GM19324 (cell line): Measurements from ENCODE around the gene CCDC106.

Experiments used
- ATAC-seq: cut with Tn5 transposase; IDR thresholded peaks from one replicate; pipeline ENCODE4 v1.9.1; 2021; ENCODE audit warnings: mild to moderate bottlenecking, moderate library complexity; ENCODE audit not compliant: unreplicated experiment, low FRiP score

CCDC106 gene

DNA sequence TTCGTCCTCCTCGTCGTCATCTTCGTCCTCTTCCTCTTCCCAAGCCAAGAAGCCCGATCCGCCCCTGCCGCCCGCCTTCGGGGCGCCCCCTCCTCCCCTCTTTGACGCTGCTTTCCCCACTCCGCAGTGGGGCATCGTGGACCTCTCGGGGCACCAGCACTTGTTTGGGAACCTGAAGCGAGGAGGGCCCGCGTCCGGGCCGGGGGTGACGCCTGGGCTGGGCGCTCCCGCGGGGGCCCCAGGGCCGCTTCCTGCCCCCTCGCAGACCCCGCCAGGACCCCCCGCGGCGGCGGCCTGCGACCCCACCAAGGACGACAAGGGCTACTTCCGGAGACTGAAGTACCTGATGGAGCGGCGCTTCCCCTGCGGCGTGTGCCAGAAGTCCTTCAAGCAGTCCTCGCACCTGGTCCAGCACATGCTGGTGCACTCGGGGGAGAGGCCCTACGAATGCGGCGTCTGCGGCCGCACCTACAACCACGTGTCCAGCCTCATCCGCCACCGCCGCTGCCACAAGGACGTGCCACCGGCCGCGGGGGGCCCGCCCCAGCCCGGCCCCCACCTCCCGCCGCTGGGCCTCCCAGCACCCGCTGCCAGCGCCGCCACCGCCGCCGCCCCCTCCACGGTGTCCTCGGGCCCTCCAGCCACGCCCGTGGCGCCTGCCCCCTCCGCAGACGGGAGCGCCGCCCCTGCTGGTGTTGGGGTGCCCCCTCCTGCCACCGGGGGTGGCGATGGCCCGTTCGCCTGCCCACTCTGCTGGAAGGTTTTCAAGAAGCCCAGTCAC lies 33.9 kb upstream of the CCDC106 start:
- ATAC-seq: no peak

DNA sequence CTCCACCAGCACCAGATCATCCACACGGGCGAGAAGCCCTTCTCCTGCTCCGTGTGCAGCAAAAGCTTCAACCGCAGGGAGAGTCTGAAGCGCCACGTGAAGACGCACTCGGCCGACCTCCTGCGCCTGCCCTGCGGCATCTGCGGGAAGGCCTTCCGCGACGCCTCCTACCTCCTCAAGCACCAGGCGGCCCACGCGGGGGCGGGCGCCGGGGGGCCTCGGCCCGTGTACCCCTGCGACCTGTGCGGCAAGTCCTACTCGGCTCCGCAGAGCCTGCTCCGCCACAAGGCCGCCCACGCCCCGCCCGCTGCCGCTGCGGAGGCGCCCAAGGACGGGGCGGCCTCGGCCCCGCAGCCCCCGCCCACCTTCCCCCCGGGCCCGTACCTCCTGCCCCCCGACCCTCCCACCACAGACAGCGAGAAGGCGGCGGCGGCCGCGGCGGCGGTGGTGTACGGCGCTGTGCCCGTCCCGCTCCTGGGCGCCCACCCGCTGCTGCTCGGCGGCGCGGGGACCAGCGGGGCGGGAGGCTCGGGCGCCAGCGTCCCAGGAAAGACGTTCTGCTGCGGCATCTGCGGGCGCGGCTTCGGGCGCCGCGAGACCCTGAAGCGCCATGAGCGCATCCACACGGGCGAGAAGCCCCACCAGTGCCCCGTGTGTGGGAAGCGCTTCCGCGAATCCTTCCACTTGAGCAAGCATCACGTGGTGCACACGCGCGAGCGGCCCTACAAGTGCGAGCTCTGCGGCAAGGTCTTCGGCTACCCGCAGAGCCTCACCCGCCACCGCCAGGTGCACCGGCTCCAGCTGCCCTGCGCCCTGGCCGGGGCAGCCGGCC lies 33.1 kb upstream of the CCDC106 start:
- no peak for ATAC-seq

DNA sequence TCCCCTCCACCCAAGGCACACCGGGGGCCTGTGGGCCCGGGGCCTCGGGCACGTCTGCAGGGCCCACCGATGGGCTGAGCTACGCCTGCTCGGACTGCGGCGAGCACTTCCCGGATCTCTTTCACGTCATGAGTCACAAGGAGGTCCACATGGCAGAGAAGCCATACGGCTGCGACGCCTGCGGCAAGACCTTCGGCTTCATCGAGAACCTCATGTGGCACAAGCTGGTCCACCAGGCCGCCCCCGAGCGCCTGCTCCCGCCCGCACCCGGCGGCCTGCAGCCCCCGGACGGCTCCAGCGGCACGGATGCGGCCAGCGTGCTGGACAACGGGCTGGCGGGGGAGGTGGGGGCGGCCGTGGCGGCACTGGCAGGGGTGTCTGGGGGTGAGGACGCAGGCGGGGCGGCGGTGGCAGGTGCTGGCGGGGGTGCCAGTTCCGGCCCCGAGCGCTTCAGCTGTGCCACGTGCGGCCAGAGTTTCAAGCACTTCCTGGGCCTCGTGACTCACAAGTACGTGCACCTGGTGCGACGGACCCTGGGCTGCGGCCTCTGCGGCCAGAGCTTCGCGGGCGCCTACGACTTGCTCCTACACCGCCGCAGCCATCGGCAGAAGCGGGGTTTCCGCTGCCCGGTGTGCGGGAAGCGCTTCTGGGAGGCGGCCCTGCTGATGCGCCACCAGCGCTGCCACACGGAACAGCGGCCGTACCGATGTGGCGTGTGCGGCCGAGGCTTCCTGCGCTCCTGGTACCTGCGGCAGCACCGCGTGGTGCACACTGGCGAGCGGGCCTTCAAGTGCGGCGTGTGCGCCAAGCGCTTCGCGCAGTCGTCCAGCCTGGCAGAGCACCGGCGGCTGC lies 32.2 kb upstream of the CCDC106 start:
- no peak for ATAC-seq

DNA sequence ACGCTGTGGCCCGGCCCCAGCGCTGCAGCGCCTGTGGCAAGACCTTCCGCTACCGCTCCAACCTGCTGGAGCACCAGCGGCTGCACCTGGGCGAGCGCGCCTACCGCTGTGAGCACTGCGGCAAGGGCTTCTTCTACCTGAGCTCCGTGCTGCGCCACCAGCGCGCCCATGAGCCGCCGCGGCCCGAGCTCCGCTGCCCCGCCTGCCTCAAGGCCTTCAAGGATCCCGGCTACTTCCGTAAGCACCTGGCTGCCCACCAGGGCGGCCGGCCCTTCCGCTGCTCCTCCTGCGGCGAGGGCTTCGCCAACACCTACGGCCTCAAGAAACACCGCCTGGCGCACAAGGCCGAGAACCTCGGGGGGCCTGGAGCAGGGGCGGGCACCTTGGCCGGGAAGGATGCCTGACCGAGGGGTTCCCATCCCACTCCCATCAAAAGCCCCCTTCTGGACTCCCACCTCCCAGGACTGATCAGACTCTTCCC lies 31.6 kb upstream of the CCDC106 start:
- ATAC-seq: no peak

DNA sequence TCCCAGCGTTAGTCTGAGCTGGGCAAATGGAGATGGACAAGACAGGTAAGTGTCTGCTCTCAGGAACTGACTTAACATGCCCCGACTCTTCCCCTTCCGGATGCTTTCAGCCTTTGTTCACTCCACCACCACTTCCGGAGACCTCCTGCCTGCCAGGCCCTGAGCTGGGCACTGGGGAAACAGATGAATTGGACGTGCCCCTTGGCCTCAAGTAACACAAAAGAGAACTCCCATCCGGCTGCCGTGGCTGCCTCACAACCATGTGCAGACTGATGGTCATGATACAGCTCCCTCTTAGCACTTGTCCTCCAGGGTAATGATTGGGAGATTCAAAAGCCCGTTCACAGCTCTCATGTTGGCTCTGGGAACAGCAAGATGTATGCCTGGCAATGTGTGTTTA lies 30.6 kb upstream of the CCDC106 start:
- no peak for ATAC-seq

DNA sequence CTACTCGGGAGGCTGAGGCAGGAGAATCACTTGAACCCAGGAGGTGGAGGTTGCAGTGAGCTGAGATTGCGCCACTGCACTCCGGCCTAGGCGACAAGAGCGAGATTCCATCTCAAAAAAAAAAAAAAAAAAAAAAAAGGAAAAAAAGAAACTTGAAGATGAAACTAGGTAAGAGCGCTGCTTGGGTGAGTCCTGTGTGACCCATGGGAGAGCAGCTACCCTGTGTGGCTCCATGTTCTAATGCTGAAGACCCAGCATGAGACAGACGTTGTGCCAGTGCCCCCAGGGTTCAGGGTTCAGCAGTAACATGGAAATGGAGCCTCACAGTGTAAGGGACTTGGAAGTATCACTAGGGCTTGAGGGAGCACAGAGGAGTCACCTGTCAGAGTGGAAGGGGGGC lies 29.6 kb upstream of the CCDC106 start:
- ATAC-seq: no peak

DNA sequence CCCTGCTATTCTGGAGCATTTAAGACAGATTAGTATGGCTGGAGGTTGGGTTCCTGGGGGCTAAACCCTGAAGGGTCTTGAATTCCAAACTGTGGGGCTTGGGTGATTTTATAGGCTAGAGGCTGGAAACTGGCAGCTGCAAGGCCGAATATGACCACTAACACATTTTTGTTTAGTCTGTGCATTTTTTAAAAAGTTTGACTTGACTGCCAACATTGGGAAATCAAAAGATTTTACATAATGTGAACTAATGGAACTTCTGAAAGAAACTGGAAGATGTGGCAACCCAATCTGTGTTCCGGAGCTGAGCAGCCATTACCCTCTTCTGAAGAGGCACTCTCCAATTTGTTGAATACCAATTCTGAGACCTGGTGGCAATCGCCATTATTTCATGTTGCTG lies 28.7 kb upstream of the CCDC106 start:
- ATAC-seq: no peak

DNA sequence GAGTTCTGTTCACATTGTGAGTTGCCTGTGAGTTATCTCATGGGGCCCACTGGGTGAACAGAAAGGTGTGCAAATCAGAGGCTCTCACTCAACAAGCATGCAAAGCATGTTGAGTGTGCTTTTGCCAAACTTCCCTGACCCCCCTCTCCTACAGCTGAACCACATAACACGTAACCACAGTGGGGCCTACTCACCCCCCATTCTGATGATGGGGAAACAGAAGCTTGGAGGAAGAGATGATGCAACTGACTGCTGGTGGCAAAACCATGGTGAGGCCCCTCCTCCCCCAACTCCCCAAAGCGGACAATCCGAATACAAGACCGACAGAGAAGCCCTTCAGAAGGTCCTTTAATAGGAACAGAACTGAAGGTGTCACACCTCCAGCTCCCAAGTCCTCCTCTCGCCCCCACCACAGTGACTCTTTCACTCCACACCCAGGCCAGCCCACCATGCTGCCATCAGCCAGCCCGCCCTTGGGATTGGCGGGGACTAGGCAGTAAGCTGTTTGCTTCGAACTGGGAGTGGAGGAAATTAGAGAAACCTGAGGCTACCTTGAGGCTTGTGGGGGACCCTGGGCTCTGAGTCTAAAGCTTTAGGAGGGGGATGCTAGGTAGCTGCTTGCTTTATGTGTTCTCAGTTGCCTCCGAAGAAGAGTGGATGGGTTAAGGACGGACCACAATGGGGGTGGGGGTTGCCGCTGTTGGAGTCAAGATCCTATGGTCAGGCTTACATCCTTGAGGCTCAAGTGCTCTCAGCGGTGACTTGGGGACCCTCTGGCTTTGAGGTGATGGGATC lies 27.4 kb upstream of the CCDC106 start:
- ATAC-seq: no peak

DNA sequence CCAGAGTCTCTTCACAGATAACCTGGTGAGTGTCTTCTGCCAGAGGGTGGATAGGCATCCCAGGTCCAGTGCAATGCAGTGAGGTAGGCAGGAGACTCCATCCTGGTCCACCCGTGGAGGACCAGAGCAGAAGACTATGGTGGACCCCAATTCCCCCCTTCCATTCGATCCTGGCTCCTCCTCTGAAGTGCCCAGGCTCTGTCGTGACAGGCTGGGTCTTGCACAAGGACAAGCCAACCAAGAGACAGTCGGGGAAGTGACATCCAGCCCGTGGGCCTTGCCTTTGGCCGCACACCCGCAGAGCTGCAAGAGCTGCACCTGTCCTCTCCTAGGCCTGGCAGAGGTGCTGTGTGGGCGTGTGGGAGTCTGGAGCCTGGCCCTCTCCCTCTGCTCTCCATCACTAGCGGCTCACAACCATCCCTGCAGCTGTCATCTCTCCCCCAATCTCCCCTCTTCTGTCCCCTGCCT lies 26.8 kb upstream of the CCDC106 start:
- no peak for ATAC-seq

DNA sequence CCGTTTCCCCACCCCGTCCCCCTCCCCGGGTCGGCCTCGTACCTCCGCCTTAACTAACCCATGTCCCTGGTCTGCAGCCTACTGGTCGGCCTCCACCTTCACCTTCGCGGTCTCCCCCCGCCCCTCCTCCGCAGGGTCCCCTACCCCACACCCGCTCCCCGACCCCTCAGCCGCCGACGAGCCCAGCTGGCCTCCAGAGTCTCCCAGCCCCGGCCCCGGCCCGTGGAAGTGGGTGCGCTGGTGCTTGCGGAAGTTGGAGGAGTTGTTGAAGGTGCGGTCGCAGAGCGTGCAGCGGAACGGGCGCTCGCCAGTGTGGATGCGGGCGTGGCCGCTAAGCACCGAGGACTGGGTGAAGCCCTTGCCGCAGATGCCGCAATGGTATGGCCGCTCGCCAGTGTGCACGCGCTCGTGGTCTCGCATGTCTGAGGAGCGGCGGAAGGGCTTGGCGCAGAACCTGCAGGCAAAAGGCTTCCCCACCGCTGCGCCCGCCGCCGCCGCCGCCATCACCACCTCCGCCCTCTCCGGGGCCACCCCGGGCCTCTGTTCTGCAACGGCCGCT lies 26.3 kb upstream of the CCDC106 start:
- no peak for ATAC-seq

DNA sequence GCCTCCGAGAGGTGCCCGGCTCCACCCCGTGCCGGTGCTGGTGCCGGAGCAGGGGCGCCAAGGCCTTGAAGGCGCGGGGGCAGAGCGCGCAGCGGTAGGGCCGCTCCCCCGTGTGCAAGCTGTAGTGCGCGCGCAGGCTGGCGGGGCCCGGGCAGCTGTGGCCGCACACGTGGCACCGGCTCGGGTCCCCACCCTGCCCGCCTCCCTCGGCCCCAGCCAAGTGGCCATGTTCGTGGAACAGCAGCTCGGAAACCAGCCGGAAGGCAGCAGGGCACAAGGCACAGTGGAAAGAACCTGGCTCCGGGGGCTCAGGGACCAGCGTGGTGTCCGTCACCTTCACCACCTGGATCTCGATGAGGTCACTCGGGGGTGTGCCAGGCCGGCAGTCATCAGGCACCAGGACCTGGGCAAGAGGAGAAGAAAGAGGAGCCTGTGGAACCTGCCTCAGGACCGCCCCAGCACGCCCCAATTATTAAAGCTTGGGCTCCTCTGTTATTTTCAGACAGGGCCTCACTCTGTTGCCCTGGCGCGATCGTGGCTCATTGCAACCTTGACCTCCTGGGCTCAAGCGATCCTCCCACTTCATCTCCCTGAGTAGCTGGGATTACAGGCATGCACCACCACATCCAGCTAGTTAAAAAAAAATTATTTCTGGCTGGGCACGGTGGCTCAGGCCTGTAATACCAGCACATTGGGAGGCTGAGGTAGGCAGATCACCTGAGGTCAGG lies 25.6 kb upstream of the CCDC106 start:
- ATAC-seq: no peak

DNA sequence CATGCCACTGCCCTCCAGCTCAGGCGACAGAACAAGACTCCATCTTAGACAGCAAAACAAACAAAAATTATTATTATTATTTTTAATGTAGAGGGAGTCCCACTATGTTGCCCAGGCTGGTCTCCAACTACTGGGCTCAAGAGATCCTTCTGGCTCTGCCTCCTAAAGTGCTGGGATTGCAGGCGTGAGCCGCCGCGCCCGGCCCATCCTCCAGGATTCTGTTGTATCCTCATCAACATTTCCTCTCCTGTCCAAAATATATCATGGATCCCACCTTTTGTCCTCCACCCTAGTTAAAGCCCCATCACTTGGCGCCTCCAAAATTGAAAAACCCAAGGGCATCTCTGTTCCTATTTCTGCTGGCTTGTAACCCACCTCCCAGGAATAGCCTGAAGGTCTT lies 24.9 kb upstream of the CCDC106 start:
- ATAC-seq: no peak

DNA sequence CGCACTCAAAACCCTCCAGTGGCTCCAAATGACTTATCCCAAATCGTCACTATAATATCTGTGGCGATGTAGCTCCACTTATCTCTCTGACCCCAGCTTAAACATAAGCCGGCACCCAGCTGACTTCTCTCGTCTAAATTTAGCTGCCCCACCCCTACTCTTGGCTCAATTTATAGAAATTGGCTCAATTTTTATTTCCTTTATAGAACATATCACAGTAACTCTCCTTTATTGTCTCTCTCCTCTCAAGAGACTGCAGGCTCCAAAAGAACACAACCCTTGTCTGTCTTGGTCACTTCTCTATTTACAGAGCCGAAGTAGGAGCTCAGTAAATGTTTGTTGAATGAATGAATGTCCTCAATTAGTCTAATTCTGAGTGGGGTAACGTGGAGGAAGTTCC lies 24.5 kb upstream of the CCDC106 start:
- no peak for ATAC-seq

DNA sequence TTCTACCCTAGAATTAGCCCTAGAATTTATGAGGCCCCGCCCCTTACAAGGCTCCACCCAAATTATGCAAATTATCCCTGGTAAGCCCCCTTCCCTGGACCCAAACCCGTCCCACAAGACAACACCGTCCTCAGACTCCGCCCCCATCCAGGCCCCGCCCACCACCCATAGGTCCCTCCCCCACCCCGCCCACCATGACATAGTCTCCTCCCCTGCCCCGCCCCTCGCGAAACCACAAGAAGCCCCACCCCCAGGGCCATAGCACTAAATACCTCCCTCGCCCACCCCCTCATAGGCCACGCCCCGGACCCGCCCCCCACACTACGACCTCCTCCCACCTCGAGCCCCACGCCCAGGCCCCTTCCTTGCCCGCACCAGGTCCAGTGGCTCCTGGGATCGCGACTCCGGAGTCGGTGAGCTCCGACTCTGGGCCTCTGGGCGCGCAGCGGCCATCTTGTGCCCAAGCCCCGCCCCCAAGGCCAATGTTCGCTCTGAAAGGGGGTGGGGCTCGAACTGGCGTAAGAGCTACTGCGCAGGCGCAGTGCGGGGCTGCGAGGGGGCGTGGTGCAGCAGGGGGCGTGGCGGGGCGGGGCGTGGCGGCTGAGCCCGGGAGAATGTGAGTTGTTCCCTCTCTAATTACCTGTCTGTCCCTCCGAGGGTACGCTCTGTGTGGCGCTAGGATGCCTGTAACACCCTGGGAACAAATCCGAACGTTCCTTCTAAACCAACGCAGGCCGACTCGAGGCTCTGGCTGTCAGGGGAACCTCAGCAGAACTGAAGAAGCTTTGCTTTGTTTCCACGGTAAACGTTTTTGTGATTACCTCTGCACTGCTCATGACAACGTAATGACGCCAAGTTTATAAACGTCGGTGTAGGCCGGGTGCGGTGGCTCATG lies 23.7 kb upstream of the CCDC106 start, which contains the start of gene ZNF784:
ZNF784 (minus strand) TSS at position 458 of the 895 bp plus-strand sequence; CDS start at position 453, 5 bp downstream.
- ATAC-seq: peak; percentile 74

DNA sequence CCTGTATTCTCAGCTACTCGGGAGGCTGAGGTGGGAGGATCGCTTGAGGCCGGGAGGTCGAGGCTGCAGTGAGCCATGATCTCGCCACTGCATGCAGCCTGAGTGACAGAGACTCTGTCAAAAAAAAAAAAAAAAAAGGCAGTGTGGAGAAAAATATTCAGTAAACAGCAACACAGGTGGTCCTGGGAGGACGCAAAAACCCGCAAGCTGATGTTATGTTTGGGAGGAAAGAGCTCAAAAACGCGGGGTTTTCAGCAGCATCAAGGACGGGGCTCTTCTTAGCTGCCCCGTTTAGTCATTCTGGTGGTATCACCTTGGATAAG lies 23.0 kb upstream of the CCDC106 start:
- ATAC-seq: no peak

DNA sequence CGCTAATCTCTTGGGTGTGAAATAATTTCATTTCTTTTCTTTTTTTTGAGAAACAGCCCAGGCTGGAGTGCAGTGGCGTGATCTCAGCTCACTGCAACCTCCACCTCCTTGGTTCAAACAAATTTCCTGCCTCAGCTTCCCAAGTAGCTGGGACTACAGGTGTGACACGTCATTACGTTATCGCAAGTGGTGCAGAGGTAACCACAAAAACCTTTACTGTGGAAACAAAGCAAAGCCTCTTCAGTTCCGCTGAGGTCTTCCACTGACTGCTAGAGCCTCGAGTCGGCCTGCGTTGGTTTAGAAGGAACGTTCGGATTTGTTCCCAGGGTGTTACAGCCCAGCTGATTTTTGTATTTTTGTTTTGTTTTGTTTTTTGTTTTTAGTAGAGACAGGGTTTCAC lies 21.7 kb upstream of the CCDC106 start:
- ATAC-seq: no peak

DNA sequence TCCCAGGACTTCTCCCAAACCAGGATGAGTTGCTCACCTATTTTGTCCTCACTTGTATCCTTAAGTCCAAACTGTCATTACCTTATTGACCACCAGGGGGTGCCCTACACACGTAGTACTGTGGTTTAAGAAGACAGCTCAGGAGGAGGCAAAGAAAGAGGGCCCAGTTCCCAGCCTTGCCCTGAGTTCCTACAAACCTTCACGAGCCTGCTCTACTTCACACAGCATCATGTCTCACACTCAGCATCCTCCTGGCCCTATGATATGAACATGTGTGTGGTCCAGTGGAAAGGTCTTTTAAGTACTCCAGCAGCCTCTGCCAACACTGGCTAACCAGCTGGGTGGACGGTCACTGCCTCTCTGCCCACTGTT lies 15.6 kb upstream of the CCDC106 start:
- no peak for ATAC-seq

DNA sequence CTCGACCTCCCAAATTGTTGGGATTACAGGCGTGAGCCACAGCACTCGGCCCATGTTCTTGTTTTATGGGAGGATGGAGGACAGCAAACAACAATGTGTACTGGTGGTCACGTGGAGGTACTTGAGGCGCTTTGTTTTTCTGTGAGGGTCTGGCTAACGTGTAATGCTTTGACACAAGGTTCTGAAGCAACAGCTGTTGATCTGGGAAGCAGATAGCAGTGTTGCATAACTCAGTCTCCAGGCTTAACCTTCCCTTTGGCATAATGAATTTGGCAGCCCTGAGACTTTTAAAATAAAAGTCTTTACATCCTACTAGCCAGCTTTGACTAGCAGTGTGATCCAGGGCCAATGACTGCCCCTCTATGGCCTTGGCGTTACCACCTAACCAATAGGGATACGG lies 14.2 kb upstream of the CCDC106 start:
- no peak for ATAC-seq
